SK-N-SH (cell line): ENCODE measurements around the gene PQBP1.

Experiments
- EZH2phosphoT487 ChIP-seq: fragments of 200-600 bp; sonication (generic); IDR thresholded peaks from 2 replicates; pipeline ENCODE4 v1.6.1; 2017; ENCODE audit warnings: low read depth, mixed run types, mild to moderate bottlenecking, antibody characterized with exemption, moderate library complexity, borderline replicate concordance
- FOXM1 ChIP-seq: IDR thresholded peaks from 2 replicates; pipeline ENCODE4 v1.4.0; 2012; ENCODE audit warnings: low read depth, mild to moderate bottlenecking
- POLR2AphosphoS5 ChIP-seq: IDR thresholded peaks from 2 replicates; pipeline ENCODE4 v1.6.1; 2012; ENCODE audit warnings: low read depth, low read length
- RAD21 ChIP-seq: IDR thresholded peaks from 2 replicates; pipeline ENCODE4 v1.6.1; 2012; ENCODE audit warnings: mild to moderate bottlenecking, low read length
- RFX5 ChIP-seq: IDR thresholded peaks from 2 replicates; pipeline ENCODE4 v1.6.1; 2012; ENCODE audit warnings: mild to moderate bottlenecking, improper control_type of control experiment, low read length
- TF ChIP-seq, protein P1 (sequence below): IDR thresholded peaks from 2 replicates; pipeline ENCODE4 v1.4.0; 2012; ENCODE audit warnings: low read depth
- TF ChIP-seq, protein P2 (sequence below): fragments of 200-600 bp; sonication (generic); IDR thresholded peaks from 2 replicates; pipeline ENCODE4 v1.6.1; 2017; ENCODE audit warnings: antibody characterized with exemption, mild to moderate bottlenecking, moderate library complexity

DNA sequence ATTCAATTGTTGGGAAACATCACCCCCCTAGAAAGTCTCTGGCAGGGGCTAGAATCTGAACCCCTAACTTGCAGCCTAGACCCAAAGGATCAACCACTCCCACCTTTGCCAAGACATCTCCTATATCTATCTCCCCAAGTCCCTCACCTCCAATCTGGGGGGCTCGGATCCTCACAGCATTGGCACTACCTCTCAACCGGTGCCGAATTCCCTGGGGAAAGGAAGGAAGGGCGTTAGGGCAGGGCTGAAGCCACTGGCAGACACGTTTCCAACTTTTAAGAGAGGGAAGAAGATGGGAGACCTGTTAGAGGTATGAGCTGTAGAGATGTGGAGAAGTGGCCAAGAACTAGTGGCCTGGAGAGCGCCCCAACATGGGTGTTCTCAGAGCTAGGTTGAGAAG is 2.8 kb upstream of the PQBP1 start:
- TF ChIP-seq, protein P1, sequence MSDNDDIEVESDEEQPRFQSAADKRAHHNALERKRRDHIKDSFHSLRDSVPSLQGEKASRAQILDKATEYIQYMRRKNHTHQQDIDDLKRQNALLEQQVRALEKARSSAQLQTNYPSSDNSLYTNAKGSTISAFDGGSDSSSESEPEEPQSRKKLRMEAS: no peak
- no peak for TF ChIP-seq RFX5
- TF ChIP-seq EZH2phosphoT487: no peak
- TF ChIP-seq POLR2AphosphoS5: no peak
- TF ChIP-seq, protein P2, sequence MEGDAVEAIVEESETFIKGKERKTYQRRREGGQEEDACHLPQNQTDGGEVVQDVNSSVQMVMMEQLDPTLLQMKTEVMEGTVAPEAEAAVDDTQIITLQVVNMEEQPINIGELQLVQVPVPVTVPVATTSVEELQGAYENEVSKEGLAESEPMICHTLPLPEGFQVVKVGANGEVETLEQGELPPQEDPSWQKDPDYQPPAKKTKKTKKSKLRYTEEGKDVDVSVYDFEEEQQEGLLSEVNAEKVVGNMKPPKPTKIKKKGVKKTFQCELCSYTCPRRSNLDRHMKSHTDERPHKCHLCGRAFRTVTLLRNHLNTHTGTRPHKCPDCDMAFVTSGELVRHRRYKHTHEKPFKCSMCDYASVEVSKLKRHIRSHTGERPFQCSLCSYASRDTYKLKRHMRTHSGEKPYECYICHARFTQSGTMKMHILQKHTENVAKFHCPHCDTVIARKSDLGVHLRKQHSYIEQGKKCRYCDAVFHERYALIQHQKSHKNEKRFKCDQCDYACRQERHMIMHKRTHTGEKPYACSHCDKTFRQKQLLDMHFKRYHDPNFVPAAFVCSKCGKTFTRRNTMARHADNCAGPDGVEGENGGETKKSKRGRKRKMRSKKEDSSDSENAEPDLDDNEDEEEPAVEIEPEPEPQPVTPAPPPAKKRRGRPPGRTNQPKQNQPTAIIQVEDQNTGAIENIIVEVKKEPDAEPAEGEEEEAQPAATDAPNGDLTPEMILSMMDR: no peak
- TF ChIP-seq RAD21: no peak
- no peak for TF ChIP-seq FOXM1
